B cell (primary cell): ENCODE data around the gene AP3M1. TPM values are rescaled to one million over a fixed set of nuclear protein-coding genes. Genes with fewer than 3 reads are reported as not detected.

Source experiments
- ATAC-seq: fragments of 200-7000 bp; cut with Tn5 transposase; one replicate; pipeline ENCODE4 v1.10.0; 2021; ENCODE audit warnings: low read depth, mild to moderate bottlenecking, moderate number of reproducible peaks, moderate library complexity
- CTCF ChIA-PET: fragments of 350-600 bp; sonication (Branson Sonifier 250); formaldehyde crosslinking; loops from one replicate; lab custom pipeline; 2021; ENCODE audit warnings: antibody characterized with exemption, inconsistent platforms; lab: Charles Lee
- POLR2A ChIA-PET: fragments of 350-600 bp; sonication (Branson Sonifier 250); formaldehyde crosslinking; loops from one replicate; lab custom pipeline; 2021; ENCODE audit warnings: antibody characterized with exemption; lab: Charles Lee
- DNase-seq: peaks from one replicate; pipeline ENCODE4 v3.0.0; 2013
- H2AFZ ChIP-seq: 2 replicates; pipeline ENCODE4 v1.6.1; 2012; ENCODE audit warnings: mild to moderate bottlenecking, low read depth, low read length; ENCODE audit not compliant: insufficient read depth, poor library complexity, severe bottlenecking
- H3K27ac ChIP-seq, 2 donors: 1 replicate in 1 of 2; 2 replicates in 1 of 2; pipeline ENCODE4 v1.5.1; 2012 to 2013; ENCODE audit warnings: low read length in 2 of 2, mild to moderate bottlenecking in 2 of 2, moderate library complexity in 1 of 2
- H3K27me3 ChIP-seq, 4 experiments: fragments of 200-600 bp in 1 of 4; sonication (generic) in 1 of 4; replicated peaks in 1 of 4; 1 replicate in 2 of 4; 2 replicates in 2 of 4; pipeline versions ENCODE4 v1.6.1 to v1.7.0; 2013 to 2016; ENCODE audit warnings: low read length in 3 of 4, mild to moderate bottlenecking in 2 of 4, mixed read lengths in 1 of 4, moderate library complexity in 1 of 4; ENCODE audit not compliant: insufficient read depth in 4 of 4, control insufficient read depth in 3 of 4; ENCODE audit errors: control extremely low read depth in 1 of 4
- H3K36me3 ChIP-seq, 2 experiments: replicated peaks in 1 of 2; 1 replicate in 1 of 2; 2 replicates in 1 of 2; pipeline versions ENCODE4 v1.6.1 to v1.7.1; 2013; ENCODE audit warnings: low read length in 1 of 2; ENCODE audit not compliant: insufficient read depth in 2 of 2, control insufficient read depth in 1 of 2; ENCODE audit errors: control extremely low read depth in 1 of 2, extremely low read depth in 1 of 2
- H3K4me1 ChIP-seq, 2 donors: fragments of 200-600 bp in 1 of 2; sonication (generic) in 1 of 2; 1 replicate in 1 of 2; 2 replicates in 1 of 2; pipeline versions ENCODE4 v1.5.1 to v1.6.1; 2013 to 2017; ENCODE audit warnings: low read length in 2 of 2; ENCODE audit not compliant: control insufficient read depth in 2 of 2, insufficient read depth in 2 of 2
- H3K4me2 ChIP-seq: replicated peaks from 2 replicates; pipeline ENCODE3; 2012; ENCODE audit warnings: mild to moderate bottlenecking, low read depth, low read length; ENCODE audit not compliant: poor library complexity, severe bottlenecking
- H3K4me3 ChIP-seq, 5 experiments: fragments of 200-600 bp in 1 of 5; sonication (generic) in 1 of 5; 1 replicate in 3 of 5; 2 replicates in 2 of 5; pipeline versions ENCODE4 v1.5.1 to v1.7.0; 2011 to 2016; ENCODE audit warnings: low read length in 4 of 5, mild to moderate bottlenecking in 4 of 5, low read depth in 2 of 5, control low read depth in 1 of 5, moderate library complexity in 1 of 5; ENCODE audit not compliant: insufficient read depth in 1 of 5; ENCODE audit errors: control extremely low read depth in 1 of 5, extremely low read depth in 1 of 5
- H3K79me2 ChIP-seq: fragments of 200-600 bp; sonication (generic); one replicate; pipeline ENCODE4 v1.6.0; 2016; ENCODE audit warnings: low read length; ENCODE audit not compliant: control insufficient read depth, insufficient read depth
- H3K9ac ChIP-seq: fragments of 200-600 bp; sonication (generic); 2 replicates; pipeline ENCODE4 v1.6.1; 2017; ENCODE audit warnings: mild to moderate bottlenecking, low read length, moderate library complexity
- H3K9me3 ChIP-seq, 3 donors: one replicate each; pipeline versions ENCODE4 v1.6.1 to v1.7.1; 2013; ENCODE audit warnings: low read length in 2 of 3; ENCODE audit not compliant: control insufficient read depth in 2 of 3, insufficient read depth in 1 of 3; ENCODE audit errors: control extremely low read depth in 1 of 3
- H4K20me1 ChIP-seq: 2 replicates; pipeline ENCODE4 v1.6.0; 2012; ENCODE audit warnings: mild to moderate bottlenecking, low read length; ENCODE audit not compliant: insufficient read depth, control insufficient read depth, poor library complexity, severe bottlenecking
- H3K27ac Mint-ChIP-seq: one replicate; pipeline ENCODE4 v1.8.0; 2021; ENCODE audit warnings: mixed read lengths
- H3K27me3 Mint-ChIP-seq: one replicate; pipeline ENCODE4 v1.8.0; 2021; ENCODE audit warnings: mixed read lengths
- H3K4me1 Mint-ChIP-seq: one replicate; pipeline ENCODE4 v1.8.0; 2021; ENCODE audit warnings: mixed read lengths
- H3K4me3 Mint-ChIP-seq: one replicate; pipeline ENCODE4 v1.8.0; 2021; ENCODE audit warnings: mixed read lengths
- H3K9me3 Mint-ChIP-seq: one replicate; pipeline ENCODE4 v1.8.0; 2022; ENCODE audit warnings: mixed read lengths; ENCODE audit not compliant: insufficient read depth
- EZH2 ChIP-seq: IDR thresholded peaks from 2 replicates; pipeline ENCODE4 v1.6.1; 2012; ENCODE audit warnings: borderline replicate concordance, low read depth, mild to moderate bottlenecking, moderate library complexity, low read length; ENCODE audit not compliant: insufficient read depth, poor library complexity, severe bottlenecking
- WGBS: methylation state at CpG from one replicate; pipeline ENCODE4 v1.1.5; 2013; ENCODE audit warnings: missing lambda C conversion rate; ENCODE audit not compliant: insufficient coverage; 5-methylcytosine and 5-hydroxymethylcytosine counted together
- intact Hi-C: fragments of 100-400 bp; cut with micrococcal nuclease; formaldehyde crosslinking; loops from one replicate; pipeline ENCODE4 v1.10.0; 2022
- polyA plus RNA-seq: library from polyadenylated mRNA; depleted of rRNA; stranded (reverse); fragments of >200 nt; gene quantifications from 2 replicates; pipeline ENCODE4 v1.2.3, GENCODE V29; 2012
- total RNA-seq, 2 donors: library from RNA; stranded (reverse); fragments of 120-200 nt in 1 of 2; gene quantifications; 1 replicate in 1 of 2; 2 replicates in 1 of 2; pipeline versions ENCODE4 v1.2.3 to v1.2.4, GENCODE V29; 2013 to 2022
- TF ChIP-seq, protein P1 (sequence below): fragments of 200-600 bp; IDR thresholded peaks from one replicate; pipeline ENCODE4 v1.8.0; 2022; ENCODE audit warnings: antibody characterized with exemption, mild to moderate bottlenecking

The AP3M1 gene
- total and polyA plus RNA-seq, 2 donors (not counting 1 experiment from before 2014, with no cell fraction given) = 21.6 to 50.4 TPM

DNA sequence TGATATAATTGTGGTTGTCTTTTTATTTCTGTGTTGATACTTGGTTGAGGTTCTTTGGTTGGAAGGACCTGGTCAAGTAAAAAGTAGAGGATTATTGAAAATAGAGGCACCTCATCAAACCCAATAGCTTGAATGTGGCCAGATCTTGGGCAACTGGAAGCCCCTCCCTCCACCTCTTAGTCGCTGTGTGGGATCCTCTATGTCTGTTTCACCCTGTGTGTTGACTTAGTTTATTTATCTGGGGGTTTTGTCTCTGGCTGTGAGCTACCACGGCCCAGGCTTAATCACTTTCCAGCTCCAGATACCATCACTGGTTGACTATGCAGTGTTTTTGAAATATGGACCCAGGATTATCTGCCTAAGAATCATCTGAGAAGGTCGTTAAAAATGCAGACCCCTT lies 58.3 kb downstream of the AP3M1 start:
- Histone ChIP-seq H3K36me3 (peaks cover 9 to 46% of the 10 kb centered on the region in 2 experiments), H3K9me3 (no peaks in the 10 kb centered on the region), H3K27me3 (no peaks in the 10 kb centered on the region), H3K4me2 (no peak overlapping the region), H4K20me1 (no peaks in the 10 kb centered on the region), H3K9ac (no peak overlapping the region), H3K4me3 (no peak overlapping the region), H2AFZ (no peak overlapping the region), H3K27ac (no peak overlapping the region), H3K79me2 (no peaks in the 10 kb centered on the region), H3K4me1 (peaks cover 8% of the 10 kb centered on the region in 2 donors)
- H3K4me3 Mint-ChIP-seq = no peak overlapping the region
- H3K27ac Mint-ChIP-seq = no peak overlapping the region
- ATAC-seq (no peak), DNase-seq (no peak)
- WGBS = 100% methylated on average over 1 of the region's 3 CpGs
- H3K27me3 Mint-ChIP-seq = no peaks in the 10 kb centered on the region
- CTCF ChIA-PET = interaction anchor here (1.2 to 2.1 kb wide), 3 partner anchors 9 to 206 kb away, joined by 3 to 7 read pairs (median 7); no protein-coding TSS in a partner anchor
- peaks cover 8% of the 10 kb centered on the region for H3K4me1 Mint-ChIP-seq
- intact Hi-C loops = no loop called here
- TF ChIP-seq EZH2 = no peak
- TF ChIP-seq, protein P1, sequence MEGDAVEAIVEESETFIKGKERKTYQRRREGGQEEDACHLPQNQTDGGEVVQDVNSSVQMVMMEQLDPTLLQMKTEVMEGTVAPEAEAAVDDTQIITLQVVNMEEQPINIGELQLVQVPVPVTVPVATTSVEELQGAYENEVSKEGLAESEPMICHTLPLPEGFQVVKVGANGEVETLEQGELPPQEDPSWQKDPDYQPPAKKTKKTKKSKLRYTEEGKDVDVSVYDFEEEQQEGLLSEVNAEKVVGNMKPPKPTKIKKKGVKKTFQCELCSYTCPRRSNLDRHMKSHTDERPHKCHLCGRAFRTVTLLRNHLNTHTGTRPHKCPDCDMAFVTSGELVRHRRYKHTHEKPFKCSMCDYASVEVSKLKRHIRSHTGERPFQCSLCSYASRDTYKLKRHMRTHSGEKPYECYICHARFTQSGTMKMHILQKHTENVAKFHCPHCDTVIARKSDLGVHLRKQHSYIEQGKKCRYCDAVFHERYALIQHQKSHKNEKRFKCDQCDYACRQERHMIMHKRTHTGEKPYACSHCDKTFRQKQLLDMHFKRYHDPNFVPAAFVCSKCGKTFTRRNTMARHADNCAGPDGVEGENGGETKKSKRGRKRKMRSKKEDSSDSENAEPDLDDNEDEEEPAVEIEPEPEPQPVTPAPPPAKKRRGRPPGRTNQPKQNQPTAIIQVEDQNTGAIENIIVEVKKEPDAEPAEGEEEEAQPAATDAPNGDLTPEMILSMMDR = no peak
- POLR2A ChIA-PET = no interaction called here
- no peaks in the 10 kb centered on the region for H3K9me3 Mint-ChIP-seq

DNA sequence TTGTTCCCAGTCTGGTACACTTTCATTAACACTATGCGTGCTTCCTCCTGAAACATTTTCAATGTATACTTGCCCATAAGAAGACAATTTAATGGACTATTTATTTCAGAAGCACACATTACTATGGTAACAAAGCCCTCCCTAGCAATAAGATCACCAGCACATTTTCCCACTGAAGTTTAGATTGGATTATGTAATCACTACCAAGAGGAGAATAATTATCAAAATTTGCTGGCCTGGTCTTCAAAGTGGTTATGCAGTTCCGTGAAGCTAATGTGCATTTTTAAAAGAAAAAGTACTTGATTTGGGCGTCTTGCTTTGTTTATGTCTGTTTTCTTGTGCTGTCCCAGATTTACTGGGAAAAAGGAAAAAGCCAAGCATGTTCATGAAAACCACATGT lies 61.9 kb downstream of the AP3M1 start:
- no peak overlapping the region for H3K27ac ChIP-seq
- H3K9me3 Mint-ChIP-seq = no peaks in the 10 kb centered on the region
- 100% methylated on average over 1 of the region's 3 CpGs for WGBS
- DNase-seq (no peak), ATAC-seq (no peak)
- H3K4me3 ChIP-seq = no peak overlapping the region
- H3K9ac ChIP-seq = no peak overlapping the region
- no peaks in the 10 kb centered on the region for H3K9me3 ChIP-seq
- H4K20me1 ChIP-seq = no peaks in the 10 kb centered on the region
- intact Hi-C loops = no loop called here
- H3K4me1 ChIP-seq = peaks cover 0 to 3% of the 10 kb centered on the region in 2 donors
- peaks cover 12 to 24% of the 10 kb centered on the region in 2 experiments for H3K36me3 ChIP-seq
- CTCF ChIA-PET = no interaction called here
- POLR2A ChIA-PET = no interaction called here
- no peak overlapping the region for H3K4me3 Mint-ChIP-seq
- H3K27ac Mint-ChIP-seq = no peak overlapping the region
- no peaks in the 10 kb centered on the region for H3K79me2 ChIP-seq
- H3K27me3 ChIP-seq = no peaks in the 10 kb centered on the region
- TF ChIP-seq EZH2 = no peak
- TF ChIP-seq, protein P1 = no peak
- no peak overlapping the region for H2AFZ ChIP-seq
- peaks cover 5% of the 10 kb centered on the region for H3K4me1 Mint-ChIP-seq
- H3K4me2 ChIP-seq = no peak overlapping the region
- no peaks in the 10 kb centered on the region for H3K27me3 Mint-ChIP-seq
